Right lobe of liver (tissue), 6 donors: ENCODE data around the gene DSCAM. TPM values are rescaled to one million over a fixed set of nuclear protein-coding genes. Genes with fewer than 3 reads are reported as not detected.

Experiments used
- ATAC-seq, 4 donors: fragments of 200-7000 bp; cut with Tn5 transposase; one replicate each; pipeline ENCODE4 v1.9.1; 2020; ENCODE audit warnings: mild to moderate bottlenecking in 4 of 4, moderate library complexity in 4 of 4
- DNase-seq, 3 donors: peaks; one replicate each; pipeline ENCODE4 v3.0.0-alpha.2; 2020
- H3K27ac ChIP-seq, 3 donors: fragments of 200-600 bp; one replicate each; pipeline ENCODE4 v1.8.0; 2022
- H3K27me3 ChIP-seq, 2 donors: fragments of 200-600 bp; one replicate each; pipeline ENCODE4 v1.8.0; 2022
- H3K36me3 ChIP-seq, 4 donors: fragments of 200-600 bp; sonication (generic) in 1 of 4; one replicate each; pipeline versions ENCODE4 v1.5.1 to v1.8.0; 2017 to 2022; ENCODE audit warnings: control low read depth in 1 of 4
- H3K4me1 ChIP-seq, 4 donors: fragments of 200-600 bp; sonication (generic) in 1 of 4; one replicate each; pipeline versions ENCODE4 v1.5.1 to v1.8.0; 2017 to 2022; ENCODE audit warnings: control low read depth in 1 of 4
- H3K4me3 ChIP-seq, 3 donors: fragments of 200-600 bp; one replicate each; pipeline ENCODE4 v1.8.0; 2022
- H3K9me3 ChIP-seq, 4 donors: fragments of 200-600 bp; sonication (generic) in 1 of 4; one replicate each; pipeline versions ENCODE4 v1.5.1 to v1.8.0; 2017 to 2022; ENCODE audit warnings: control low read depth in 1 of 4
- POLR2A ChIP-seq: fragments of 450-650 bp; IDR thresholded peaks from one replicate; pipeline ENCODE4 v1.6.1; 2017; ENCODE audit warnings: antibody characterized with exemption, mild to moderate bottlenecking
- WGBS: methylation state at CpG from one replicate; pipeline ENCODE4 v1.1.6; 2018; ENCODE audit warnings: low coverage, low lambda C conversion rate; ENCODE audit not compliant: insufficient coverage; ENCODE audit errors: missing lambda C conversion rate; 5-methylcytosine and 5-hydroxymethylcytosine counted together
- intact Hi-C, 2 donors: fragments of 100-400 bp; cut with DNase I; formaldehyde crosslinking; loops; one replicate each; pipeline versions ENCODE4 v1.11.2 to v1.14.1; 2022
- total RNA-seq, 6 experiments: library from RNA; depleted of rRNA in 2 of 6; stranded (reverse); fragments of >200 nt in 2 of 6; fragmentation: NEBNext Ultra II Directional in 3 of 6; extraction: Animal tissue kit (Norgen Biotek cat#: 25700) in 3 of 6; gene quantifications; one replicate each; pipeline versions ENCODE4 v1.1.0 to v1.2.4, GENCODE V29; 2016 to 2023
- TF ChIP-seq, protein P1 (sequence below), 4 donors: fragments of 200-600 bp in 3 of 4; fragments of 450-650 bp in 1 of 4; IDR thresholded peaks; one replicate each; pipeline versions ENCODE4 v1.5.1 to v1.8.0; 2016 to 2022; ENCODE audit warnings: antibody characterized with exemption in 4 of 4, mild to moderate bottlenecking in 2 of 4
- donor health status: DM: no; HTN: yes; CAD: no.
- donor health status: DM: no; HTN: no; CAD: no.
- donor health status: DM: no; HTN: no; CAD: no.
- donor health status: DM: no; HTN: yes; CAD: no.
- donor health status: DM: no; HTN: yes; CAD: no.

The DSCAM gene
- total RNA-seq, 6 experiments from 2014 or later: 0.04 to 0.16 (median 0.06) TPM; not detected in 2

GRCh38 chr21:40587736-40588346 lies 259.1 kb downstream of the DSCAM start:
- Histone ChIP-seq H3K4me1 (no peaks in the 10 kb centered on the region), H3K27me3 (no peaks in the 10 kb centered on the region), H3K9me3 (no peaks in the 10 kb centered on the region), H3K27ac (no peak overlapping the region), H3K4me3 (no peak overlapping the region), H3K36me3 (no peaks in the 10 kb centered on the region)
- ATAC-seq (no peak), DNase-seq (no peak)
- TF ChIP-seq POLR2A: no peak
- TF ChIP-seq, protein P1, sequence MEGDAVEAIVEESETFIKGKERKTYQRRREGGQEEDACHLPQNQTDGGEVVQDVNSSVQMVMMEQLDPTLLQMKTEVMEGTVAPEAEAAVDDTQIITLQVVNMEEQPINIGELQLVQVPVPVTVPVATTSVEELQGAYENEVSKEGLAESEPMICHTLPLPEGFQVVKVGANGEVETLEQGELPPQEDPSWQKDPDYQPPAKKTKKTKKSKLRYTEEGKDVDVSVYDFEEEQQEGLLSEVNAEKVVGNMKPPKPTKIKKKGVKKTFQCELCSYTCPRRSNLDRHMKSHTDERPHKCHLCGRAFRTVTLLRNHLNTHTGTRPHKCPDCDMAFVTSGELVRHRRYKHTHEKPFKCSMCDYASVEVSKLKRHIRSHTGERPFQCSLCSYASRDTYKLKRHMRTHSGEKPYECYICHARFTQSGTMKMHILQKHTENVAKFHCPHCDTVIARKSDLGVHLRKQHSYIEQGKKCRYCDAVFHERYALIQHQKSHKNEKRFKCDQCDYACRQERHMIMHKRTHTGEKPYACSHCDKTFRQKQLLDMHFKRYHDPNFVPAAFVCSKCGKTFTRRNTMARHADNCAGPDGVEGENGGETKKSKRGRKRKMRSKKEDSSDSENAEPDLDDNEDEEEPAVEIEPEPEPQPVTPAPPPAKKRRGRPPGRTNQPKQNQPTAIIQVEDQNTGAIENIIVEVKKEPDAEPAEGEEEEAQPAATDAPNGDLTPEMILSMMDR (IDR thresholded peaks at IDR 0.05): no peak
- 81% methylated on average over 2 of the region's 3 CpGs for WGBS
- intact Hi-C loops: no loop called here

DNA sequence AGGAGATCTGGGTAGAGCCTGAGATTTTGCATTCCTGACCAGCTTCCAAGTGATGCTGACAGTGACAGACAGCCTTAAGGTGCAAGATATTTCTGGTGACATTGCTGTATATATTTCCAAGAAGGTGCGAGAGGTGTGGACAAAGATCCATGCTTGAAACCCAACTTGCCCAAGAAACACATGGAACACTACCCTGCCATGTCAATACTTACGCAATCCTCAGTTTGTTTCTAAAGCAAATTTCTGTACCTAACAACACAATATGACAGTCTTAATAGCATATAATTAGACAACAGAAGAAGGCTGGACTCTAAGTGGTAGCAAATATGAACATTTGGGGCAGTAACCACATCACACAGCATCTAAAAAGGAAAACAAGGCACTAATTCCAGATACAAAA lies 260.4 kb downstream of the DSCAM start:
- WGBS: 86% methylated on average over 2 of the region's 2 CpGs
- Histone ChIP-seq H3K9me3 (no peaks in the 10 kb centered on the region), H3K27ac (no peak overlapping the region), H3K36me3 (no peaks in the 10 kb centered on the region), H3K27me3 (peaks cover 0 to 3% of the 10 kb centered on the region in 2 donors), H3K4me1 (no peaks in the 10 kb centered on the region), H3K4me3 (no peak overlapping the region)
- no peak for DNase-seq
- intact Hi-C loops: no loop called here
- no peak for ATAC-seq
- no peak for TF ChIP-seq POLR2A
- TF ChIP-seq, protein P1 (IDR thresholded peaks at IDR 0.05): no peak

- Histone ChIP-seq H3K36me3 (no peaks in the 10 kb centered on the region), H3K27me3 (peaks cover 0 to 2% of the 10 kb centered on the region in 2 donors), H3K27ac (no peak overlapping the region), H3K4me3 (no peak overlapping the region), H3K4me1 (no peaks in the 10 kb centered on the region), H3K9me3 (no peaks in the 10 kb centered on the region)
- ATAC-seq (no peak), DNase-seq (no peak)
- WGBS: 42% methylated on average over 16 of the region's 27 CpGs
- TF ChIP-seq, protein P1 (IDR thresholded peaks at IDR 0.05): no peak
- TF ChIP-seq POLR2A: no peak
- intact Hi-C loops: no loop called here
Measured at GRCh38 chr21:40577285-40578043, 269.5 kb downstream of the DSCAM start.

- DNase-seq (no peak), ATAC-seq (no peak)
- H3K27ac ChIP-seq: no peak overlapping the region
- no peaks in the 10 kb centered on the region for H3K9me3 ChIP-seq
- H3K4me1 ChIP-seq: no peaks in the 10 kb centered on the region
- TF ChIP-seq, protein P1 (IDR thresholded peaks at IDR 0.05): no peak
- no peak for TF ChIP-seq POLR2A
- no peaks in the 10 kb centered on the region for H3K36me3 ChIP-seq
- intact Hi-C loops: no loop called here
- H3K4me3 ChIP-seq: no peak overlapping the region
- no peaks in the 10 kb centered on the region for H3K27me3 ChIP-seq
Measured at GRCh38 chr21:40575976-40576375, 271.0 kb downstream of the DSCAM start.
